ENCODE results near the gene SLC2A1. TPM values are rescaled to one million over a fixed set of nuclear protein-coding genes. Genes with fewer than 3 reads are reported as not detected.

SLC2A1 gene
- total RNA-seq, 1 experiment from 2014 or later = 327 TPM

DNA sequence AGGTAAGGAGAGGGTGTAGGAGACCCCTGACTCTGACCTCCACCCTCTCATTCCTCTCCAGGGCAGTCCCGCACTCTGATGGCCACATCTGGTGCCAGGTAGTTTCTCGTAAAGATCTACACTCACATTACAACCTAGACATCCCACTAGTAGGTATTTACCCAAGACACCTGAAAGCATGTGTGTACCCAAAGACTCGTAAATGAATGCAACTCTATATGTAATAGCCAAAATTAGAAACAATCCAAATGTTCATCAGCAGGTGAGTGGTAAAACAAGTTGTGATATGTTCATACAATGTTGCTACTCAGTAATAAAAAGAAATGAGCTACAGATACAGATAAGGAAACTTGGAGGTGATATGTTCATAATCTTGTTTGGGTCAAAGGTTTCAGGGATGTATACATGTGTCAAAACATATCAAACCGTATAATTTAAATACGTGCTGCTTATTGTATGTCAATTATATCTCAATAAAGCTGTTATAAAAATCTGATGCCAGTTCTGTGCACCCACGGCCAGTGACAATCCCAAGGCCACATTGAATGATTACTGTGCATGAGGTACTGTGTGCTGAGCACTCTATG is 37.8 kb upstream of the SLC2A1 start:
- Histone ChIP-seq H3K4me2 (no peak overlapping the region), H3K9me3 (ENCODE audit: insufficient read depth, low read depth) (no peaks in the 10 kb centered on the region), H3K27me3 (ENCODE audit: insufficient read depth, low read depth) (no peaks in the 10 kb centered on the region), H3K4me1 (replicated peaks; ENCODE audit: insufficient read depth) (no peaks in the 10 kb centered on the region), H3K4me3 (no peak overlapping the region), H3K9me2 (ENCODE audit: insufficient read depth) (no peaks in the 10 kb centered on the region), H4K20me1 (ENCODE audit: insufficient read depth) (no peaks in the 10 kb centered on the region), H3K36me3 (ENCODE audit: low read depth) (no peaks in the 10 kb centered on the region), H3K79me2 (ENCODE audit: low read depth) (no peaks in the 10 kb centered on the region), H3K27ac (no peak overlapping the region), H2AFZ (no peak overlapping the region), H3F3A (ENCODE audit: insufficient read depth, low read depth) (no peaks in the 10 kb centered on the region)
- BruUV-seq (replicated peaks) = no TSS peak
- CTCF ChIA-PET = interaction anchor here (0.7 kb wide), 1 partner anchor 80 kb away, joined by 4 read pairs; no protein-coding TSS in a partner anchor
- TF ChIP-seq EZH2 (IDR thresholded peaks at IDR 0.05; ENCODE audit: low read depth) = no peak
- TF ChIP-seq, protein P1, sequence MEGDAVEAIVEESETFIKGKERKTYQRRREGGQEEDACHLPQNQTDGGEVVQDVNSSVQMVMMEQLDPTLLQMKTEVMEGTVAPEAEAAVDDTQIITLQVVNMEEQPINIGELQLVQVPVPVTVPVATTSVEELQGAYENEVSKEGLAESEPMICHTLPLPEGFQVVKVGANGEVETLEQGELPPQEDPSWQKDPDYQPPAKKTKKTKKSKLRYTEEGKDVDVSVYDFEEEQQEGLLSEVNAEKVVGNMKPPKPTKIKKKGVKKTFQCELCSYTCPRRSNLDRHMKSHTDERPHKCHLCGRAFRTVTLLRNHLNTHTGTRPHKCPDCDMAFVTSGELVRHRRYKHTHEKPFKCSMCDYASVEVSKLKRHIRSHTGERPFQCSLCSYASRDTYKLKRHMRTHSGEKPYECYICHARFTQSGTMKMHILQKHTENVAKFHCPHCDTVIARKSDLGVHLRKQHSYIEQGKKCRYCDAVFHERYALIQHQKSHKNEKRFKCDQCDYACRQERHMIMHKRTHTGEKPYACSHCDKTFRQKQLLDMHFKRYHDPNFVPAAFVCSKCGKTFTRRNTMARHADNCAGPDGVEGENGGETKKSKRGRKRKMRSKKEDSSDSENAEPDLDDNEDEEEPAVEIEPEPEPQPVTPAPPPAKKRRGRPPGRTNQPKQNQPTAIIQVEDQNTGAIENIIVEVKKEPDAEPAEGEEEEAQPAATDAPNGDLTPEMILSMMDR (conservative IDR thresholded peaks at IDR 0.05) = no peak
- intact Hi-C loops (cut with micrococcal nuclease; ENCODE audit: unreplicated experiment) = no loop called here
- POLR2A ChIA-PET (ENCODE audit: unreplicated experiment) = interaction anchor here (0.6 to 0.7 kb wide), 3 partner anchors 13 to 215 kb away, joined by 3 to 8 read pairs (median 3); no protein-coding TSS in a partner anchor
- DNase-seq = no peak

DNA sequence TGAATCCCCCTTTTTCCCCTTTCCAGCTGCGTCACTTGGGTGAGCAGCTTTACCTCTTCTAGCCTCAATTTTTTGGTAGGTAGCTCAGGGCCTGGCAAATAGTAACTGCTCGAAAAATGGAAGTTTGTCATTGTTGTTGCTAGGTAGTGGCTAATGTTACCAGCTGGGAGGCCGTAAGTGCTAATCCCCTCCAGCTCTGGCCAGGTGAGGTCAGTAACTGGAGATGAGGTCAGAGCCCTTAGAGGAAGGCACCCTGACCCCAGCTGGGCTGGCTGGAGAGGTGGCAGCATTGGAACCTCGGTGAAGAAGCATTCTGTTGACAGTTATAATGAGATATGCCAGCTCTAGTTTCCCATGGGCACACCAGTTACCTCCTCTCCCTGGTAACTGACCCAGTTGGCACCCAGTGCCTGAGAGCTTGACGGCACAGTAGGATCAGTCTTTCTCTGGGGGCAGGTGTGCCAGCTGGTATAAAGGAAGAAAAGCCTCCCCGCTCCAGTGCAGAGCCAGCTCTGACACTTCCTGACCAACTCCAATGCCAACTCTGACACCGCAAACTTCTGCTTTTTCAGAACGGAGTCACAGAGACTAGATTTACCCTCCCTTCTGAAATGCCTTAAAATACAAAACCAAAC is 35.0 kb upstream of the SLC2A1 start:
- no peak overlapping the region for H2AFZ ChIP-seq
- no peaks in the 10 kb centered on the region for H3K4me1 ChIP-seq (replicated peaks; ENCODE audit: insufficient read depth)
- H3K27me3 ChIP-seq (ENCODE audit: insufficient read depth, low read depth) = no peaks in the 10 kb centered on the region
- no peaks in the 10 kb centered on the region for H3K79me2 ChIP-seq (ENCODE audit: low read depth)
- H4K20me1 ChIP-seq (ENCODE audit: insufficient read depth) = no peaks in the 10 kb centered on the region
- no peak overlapping the region for H3K27ac ChIP-seq
- CTCF ChIA-PET = no interaction called here
- H3K9me2 ChIP-seq (ENCODE audit: insufficient read depth) = no peaks in the 10 kb centered on the region
- no peak overlapping the region for H3K4me3 ChIP-seq
- no peak for DNase-seq
- no peaks in the 10 kb centered on the region; the same call in 1 of the 2 replicates for H3K9me3 ChIP-seq (ENCODE audit: insufficient read depth, low read depth)
- H3K36me3 ChIP-seq (ENCODE audit: low read depth) = no peaks in the 10 kb centered on the region
- intact Hi-C loops (cut with micrococcal nuclease; ENCODE audit: unreplicated experiment) = no loop called here
- POLR2A ChIA-PET (ENCODE audit: unreplicated experiment) = no interaction called here
- no TSS peak for BruUV-seq (replicated peaks)
- TF ChIP-seq, protein P1 (conservative IDR thresholded peaks at IDR 0.05) = no peak
- TF ChIP-seq EZH2 (IDR thresholded peaks at IDR 0.05; ENCODE audit: low read depth) = no peak
- no peaks in the 10 kb centered on the region for H3F3A ChIP-seq (ENCODE audit: insufficient read depth, low read depth)
- H3K4me2 ChIP-seq = no peak overlapping the region

DNA sequence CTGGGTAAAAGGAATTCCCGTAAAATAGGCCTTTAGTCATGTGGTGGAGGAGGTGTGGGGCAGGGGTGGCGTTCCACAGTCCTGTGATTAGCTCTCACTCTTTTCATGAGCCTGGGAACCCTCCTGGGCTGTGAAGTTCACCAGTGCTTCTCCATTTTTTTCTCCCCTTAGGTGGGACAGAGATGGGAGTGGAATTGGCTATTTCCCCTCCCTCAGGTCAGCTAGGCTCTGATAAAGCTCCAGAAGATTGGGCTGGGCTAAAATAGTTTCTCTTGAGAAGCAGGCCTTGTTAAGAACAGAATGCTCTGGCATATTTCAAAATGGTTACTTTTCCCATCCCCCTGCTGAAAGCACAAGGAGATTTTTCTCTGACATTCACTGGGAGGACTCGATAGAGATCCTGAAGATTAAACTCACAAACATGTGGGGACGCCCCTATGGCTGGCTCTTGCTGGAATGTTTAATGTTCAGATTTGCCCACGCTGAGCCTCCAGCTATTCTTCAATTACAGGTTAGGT is 33.4 kb upstream of the SLC2A1 start:
- Histone ChIP-seq H3K4me3 (no peak overlapping the region), H3K9me2 (ENCODE audit: insufficient read depth) (no peaks in the 10 kb centered on the region), H3K27me3 (ENCODE audit: insufficient read depth, low read depth) (no peaks in the 10 kb centered on the region), H3K9me3 (ENCODE audit: insufficient read depth, low read depth) (no peaks in the 10 kb centered on the region; the same call in 1 of the 2 replicates), H3K4me2 (no peak overlapping the region), H3K4me1 (replicated peaks; ENCODE audit: insufficient read depth) (no peaks in the 10 kb centered on the region), H3K27ac (no peak overlapping the region), H3K79me2 (ENCODE audit: low read depth) (no peaks in the 10 kb centered on the region), H3K36me3 (ENCODE audit: low read depth) (no peaks in the 10 kb centered on the region), H2AFZ (no peak overlapping the region), H3F3A (ENCODE audit: insufficient read depth, low read depth) (no peaks in the 10 kb centered on the region), H4K20me1 (ENCODE audit: insufficient read depth) (no peaks in the 10 kb centered on the region)
- no TSS peak for BruUV-seq (replicated peaks)
- POLR2A ChIA-PET (ENCODE audit: unreplicated experiment) = no interaction called here
- CTCF ChIA-PET = no interaction called here
- DNase-seq = no peak
- intact Hi-C loops (cut with micrococcal nuclease; ENCODE audit: unreplicated experiment) = no loop called here
- TF ChIP-seq, protein P1 (conservative IDR thresholded peaks at IDR 0.05) = no peak
- TF ChIP-seq EZH2 (IDR thresholded peaks at IDR 0.05; ENCODE audit: low read depth) = no peak

All from PC-9 (cell line).